ENCODE data around the gene FYN.

Gene FYN

GRCh38 chr6:111784433-111784832 is 88.8 kb downstream of the FYN start:
- DNase-seq, result no peak

GRCh38 chr6:111782887-111783466 is 90.3 kb downstream of the FYN start:
- DNase-seq, result no peak

- DNase-seq, result no peak
Measured at GRCh38 chr6:111782192-111782809, 91.0 kb downstream of the FYN start.

- no peak for DNase-seq
Measured at GRCh38 chr6:111781041-111781708, 92.1 kb downstream of the FYN start.

- no peak for DNase-seq
Measured at GRCh38 chr6:111780393-111780792, 92.9 kb downstream of the FYN start.

GRCh38 chr6:111779660-111780059 is 93.6 kb downstream of the FYN start:
- DNase-seq, result no peak

- DNase-seq, result no peak
Measured at GRCh38 chr6:111779031-111779430, 94.2 kb downstream of the FYN start.

GRCh38 chr6:111777357-111777756 is 95.9 kb downstream of the FYN start:
- DNase-seq, result no peak

GRCh38 chr6:111776236-111777221 is 96.7 kb downstream of the FYN start:
- no peak for DNase-seq

- DNase-seq, result no peak
Measured at GRCh38 chr6:111775145-111775922, 97.9 kb downstream of the FYN start.

GRCh38 chr6:111774346-111774703 is 98.9 kb downstream of the FYN start:
- DNase-seq, result no peak

- no peak for DNase-seq
Measured at GRCh38 chr6:111773501-111774345, 99.5 kb downstream of the FYN start.

- no peak for DNase-seq
Measured at GRCh38 chr6:111772381-111772780, 100.9 kb downstream of the FYN start.

- DNase-seq, result no peak
Measured at GRCh38 chr6:111771629-111772028, 101.6 kb downstream of the FYN start.

GRCh38 chr6:111771094-111771432 is 102.2 kb downstream of the FYN start:
- no peak for DNase-seq

GRCh38 chr6:111770263-111771093 is 102.8 kb downstream of the FYN start:
- no peak for DNase-seq

- no peak for DNase-seq
Measured at GRCh38 chr6:111769365-111770152, 103.7 kb downstream of the FYN start.

- DNase-seq, result no peak
Measured at GRCh38 chr6:111768431-111768770, 104.9 kb downstream of the FYN start.

GRCh38 chr6:111767752-111768430 is 105.4 kb downstream of the FYN start:
- no peak for DNase-seq

Data from activated naive CD4-positive, alpha-beta T cell (primary cell).